ENCODE measurements around the gene CAT. TPM values are rescaled to one million over a fixed set of nuclear protein-coding genes. Genes with fewer than 3 reads are reported as not detected.
A peak's percentile ranks its signal among the peaks of the same experiment; 100 is the strongest.

Gene CAT
- total RNA-seq, 1 donor from 2014 or later = 259 TPM

GRCh38 chr11:34458525-34458924 is 19.8 kb downstream of the CAT start:
- no peak overlapping the region for H3K4me3 ChIP-seq
- no peak for TF ChIP-seq CTCF (IDR thresholded peaks at IDR 0.05)
- H3K4me1 ChIP-seq = no peaks in the 10 kb centered on the region
- H3K27me3 ChIP-seq (ENCODE audit: low read depth) = no peaks in the 10 kb centered on the region
- intact Hi-C loops (cut with DNase I) = no loop called here
- DNase-seq (no peak), ATAC-seq (no peak)
- no peaks in the 10 kb centered on the region for H3K9me3 ChIP-seq
- H3K27ac ChIP-seq = no peak overlapping the region
- peaks cover 97% of the 10 kb centered on the region for H3K36me3 ChIP-seq

- intact Hi-C loops (cut with DNase I) = no loop called here
- peaks cover 97% of the 10 kb centered on the region for H3K36me3 ChIP-seq
- ATAC-seq (no peak), DNase-seq (no peak)
- H3K4me1 ChIP-seq = no peaks in the 10 kb centered on the region
- no peak for TF ChIP-seq CTCF (IDR thresholded peaks at IDR 0.05)
- H3K27me3 ChIP-seq (ENCODE audit: low read depth) = no peaks in the 10 kb centered on the region
- H3K9me3 ChIP-seq = no peaks in the 10 kb centered on the region
- no peak overlapping the region for H3K27ac ChIP-seq
- no peak overlapping the region for H3K4me3 ChIP-seq
Observed at GRCh38 chr11:34459507-34460162, 20.9 kb downstream of the CAT start.

- ATAC-seq = no peak
- Histone ChIP-seq H3K27ac (no peak overlapping the region), H3K4me3 (no peak overlapping the region), H3K27me3 (ENCODE audit: low read depth) (no peaks in the 10 kb centered on the region), H3K36me3 (peaks cover 97% of the 10 kb centered on the region), H3K4me1 (no peaks in the 10 kb centered on the region), H3K9me3 (no peaks in the 10 kb centered on the region)
- intact Hi-C loops (cut with DNase I) = no loop called here
- TF ChIP-seq CTCF (IDR thresholded peaks at IDR 0.05) = no peak
- DNase-seq = no peak
Observed at GRCh38 chr11:34460278-34460677, 21.5 kb downstream of the CAT start.

GRCh38 chr11:34461215-34461614 is 22.5 kb downstream of the CAT start:
- no peak for ATAC-seq
- intact Hi-C loops (cut with DNase I) = no loop called here
- no peak for TF ChIP-seq CTCF (IDR thresholded peaks at IDR 0.05)
- H3K27me3 ChIP-seq (ENCODE audit: low read depth) = no peaks in the 10 kb centered on the region
- H3K9me3 ChIP-seq = no peaks in the 10 kb centered on the region
- no peak overlapping the region for H3K27ac ChIP-seq
- no peak overlapping the region for H3K4me3 ChIP-seq
- DNase-seq = no peak
- H3K36me3 ChIP-seq = peaks cover 97% of the 10 kb centered on the region
- no peaks in the 10 kb centered on the region for H3K4me1 ChIP-seq

- DNase-seq = peak; percentile 53
- H3K36me3 ChIP-seq = peaks cover 93% of the 10 kb centered on the region
- intact Hi-C loops (cut with DNase I) = no loop called here
- no peaks in the 10 kb centered on the region for H3K27me3 ChIP-seq (ENCODE audit: low read depth)
- ATAC-seq = peak; percentile 36 to 59
- H3K27ac ChIP-seq = no peak overlapping the region
- H3K4me3 ChIP-seq = no peak overlapping the region
- H3K4me1 ChIP-seq = no peaks in the 10 kb centered on the region
- peaks cover 10% of the 10 kb centered on the region for H3K9me3 ChIP-seq
- TF ChIP-seq CTCF (IDR thresholded peaks at IDR 0.05) = no peak
Observed at GRCh38 chr11:34464591-34465051, 25.9 kb downstream of the CAT start.
